HG03565 (cell line): ENCODE results near the gene PCGF1.
"Not testable (repeated sequence)": the region's sequence is repeated elsewhere in the genome, so short reads cannot be mapped to it uniquely, and the experiment has no call there.

Experiments used
- ATAC-seq: cut with Tn5 transposase; IDR thresholded peaks from one replicate; pipeline ENCODE4 v1.9.1; 2021; ENCODE audit warnings: mild to moderate bottlenecking, moderate library complexity; ENCODE audit not compliant: unreplicated experiment

Gene PCGF1

GRCh38 chr2:74474481-74474880, 33.0 kb downstream of the PCGF1 start:
- no peak for ATAC-seq

- ATAC-seq: no peak
Measured at GRCh38 chr2:74472945-74473258, 34.6 kb downstream of the PCGF1 start.

DNA sequence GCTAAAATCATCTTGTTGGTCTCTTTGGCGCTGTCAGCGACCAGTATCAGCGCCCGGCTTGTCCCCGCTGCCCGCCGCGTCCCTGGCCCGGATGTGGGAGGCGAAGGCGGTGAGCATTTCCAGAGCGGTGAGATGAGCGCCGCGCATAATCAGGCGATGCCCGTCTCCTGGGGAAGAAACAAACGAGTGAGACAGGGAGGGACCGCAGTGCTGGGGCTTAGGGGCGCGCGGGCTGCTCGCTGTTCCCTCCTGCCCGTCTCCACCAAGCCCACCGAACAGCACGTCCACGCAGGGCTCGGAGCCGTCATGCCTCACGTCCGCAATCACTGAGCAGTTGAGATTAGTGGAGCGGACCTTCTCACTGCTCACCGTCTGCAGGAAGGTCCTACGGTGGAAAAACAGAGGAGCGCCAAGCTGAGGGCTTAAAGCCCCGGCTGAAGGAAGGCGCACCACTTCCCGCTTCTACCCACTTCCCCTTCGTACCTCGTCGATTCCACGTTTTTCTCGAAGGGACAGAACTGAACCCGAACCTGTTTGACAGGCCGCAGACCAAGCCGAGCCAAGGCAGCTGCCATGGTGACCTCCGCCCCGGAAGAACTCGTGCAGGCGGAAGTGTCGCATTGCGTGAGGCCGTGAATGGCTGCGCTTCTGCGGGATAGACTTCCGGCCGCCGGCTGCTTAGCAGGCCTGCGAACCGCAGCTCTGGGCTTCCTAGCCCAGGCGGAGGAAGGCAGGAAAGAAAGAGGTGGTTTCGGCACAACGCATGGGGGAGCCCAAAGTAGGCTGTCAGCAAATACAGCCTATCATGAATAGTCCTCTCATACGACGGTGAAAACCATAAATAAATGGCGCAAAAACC, 35.2 kb downstream of the PCGF1 start, which contains the start of gene MRPL53:
Gene MRPL53, minus strand, starts transcription at position 595 of the 859 bp plus-strand sequence. Its CDS starts 20 bp downstream, at position 575.
- peak; percentile 74 for ATAC-seq

- peak; percentile 6 for ATAC-seq
Measured at GRCh38 chr2:74471332-74472065, 36.0 kb downstream of the PCGF1 start.

GRCh38 chr2:74470742-74471141, 36.8 kb downstream of the PCGF1 start:
- not testable (repeated sequence) for ATAC-seq

GRCh38 chr2:74464406-74464805, 43.1 kb downstream of the PCGF1 start:
- ATAC-seq: no peak

- no peak for ATAC-seq
Measured at GRCh38 chr2:74462786-74463105, 44.7 kb downstream of the PCGF1 start.

DNA sequence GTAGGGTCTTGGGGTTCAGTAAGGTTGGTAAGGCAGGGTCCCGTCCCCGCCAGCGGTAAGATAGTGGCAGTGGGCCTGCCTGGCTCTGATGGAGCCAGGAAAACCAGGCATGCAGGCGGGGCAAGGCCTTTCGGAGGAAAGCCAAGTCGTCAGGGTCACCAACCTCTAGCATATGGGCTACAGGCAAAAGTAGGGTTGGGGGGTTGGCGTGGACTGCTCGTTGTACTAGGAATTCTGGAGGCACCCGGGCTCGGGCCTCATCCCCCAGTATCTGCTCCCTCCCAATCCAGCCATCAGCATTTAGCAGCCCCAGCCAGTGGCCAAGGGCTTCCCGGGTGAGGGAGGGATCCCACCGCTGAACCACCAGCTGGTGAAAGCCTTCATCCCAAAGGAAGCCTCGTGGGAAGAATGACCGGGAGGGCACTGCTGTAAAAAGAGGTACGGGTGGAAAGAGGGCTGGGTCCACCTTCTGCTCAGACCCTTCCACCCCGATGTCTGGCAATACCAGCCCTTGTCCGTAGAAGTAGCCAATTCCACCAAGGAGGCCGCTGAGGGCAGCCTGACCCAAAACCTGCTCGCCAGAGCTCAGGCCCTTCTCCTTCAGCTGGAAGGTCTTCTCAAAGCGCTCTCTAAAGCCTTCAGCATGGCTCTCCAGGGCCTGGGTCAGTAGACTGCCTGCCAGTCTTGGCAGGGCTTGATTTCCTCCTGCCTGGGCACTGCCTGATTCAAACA, 45.3 kb downstream of the PCGF1 start:
- no peak for ATAC-seq

GRCh38 chr2:74461187-74462053, 46.1 kb downstream of the PCGF1 start:
- no peak for ATAC-seq

- not testable (repeated sequence) for ATAC-seq
Measured at GRCh38 chr2:74460187-74460586, 47.3 kb downstream of the PCGF1 start.

GRCh38 chr2:74459503-74460118, 47.9 kb downstream of the PCGF1 start:
- not testable (repeated sequence) for ATAC-seq

DNA sequence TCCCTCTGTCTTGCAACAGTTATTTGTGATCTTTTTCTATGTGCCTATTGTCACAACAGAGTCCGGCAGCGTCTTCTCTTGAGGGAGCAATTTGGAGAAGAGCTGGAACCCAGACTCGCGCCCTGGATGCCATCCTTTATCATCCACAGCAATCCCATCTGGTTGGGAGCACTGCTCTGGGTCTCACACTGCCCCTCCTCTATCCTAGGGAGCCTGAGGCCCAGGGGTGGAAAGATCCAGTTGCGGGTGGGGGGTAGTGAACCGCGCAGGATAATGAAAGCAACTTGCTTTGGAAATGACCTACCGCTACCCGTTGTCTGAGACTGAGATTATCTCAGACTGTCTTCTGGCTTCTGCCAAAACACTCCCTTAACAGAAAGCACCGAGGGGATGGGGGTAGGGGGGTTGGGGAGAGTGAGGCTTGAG, 48.5 kb downstream of the PCGF1 start:
- no peak for ATAC-seq

GRCh38 chr2:74458132-74458937, 49.2 kb downstream of the PCGF1 start, which contains the start of gene WBP1:
Gene WBP1 (plus strand): TSS chr2:74458438. CDS start chr2:74458603, 165 bp downstream.
- peak; percentile 75 for ATAC-seq

- peak; percentile 15 for ATAC-seq
Measured at GRCh38 chr2:74457549-74458131, 49.9 kb downstream of the PCGF1 start.

GRCh38 chr2:74457129-74457548, 50.4 kb downstream of the PCGF1 start:
- no peak for ATAC-seq
